K562 (cell line): ENCODE measurements around the gene SLC4A4.

Source experiments
- ELF2 ChIP-seq: fragments of 250-450 bp; sonication (Bioruptor Pico); IDR thresholded peaks from 2 replicates; pipeline ENCODE4 v1.5.0; 2021; ENCODE audit warnings: mild to moderate bottlenecking
- ELF4 ChIP-seq: fragments of 450-650 bp; formaldehyde crosslinking; IDR thresholded peaks from 2 replicates; pipeline ENCODE4 v1.4.0; 2022; ENCODE audit warnings: missing genetic modification characterization
- IRF1 ChIP-seq: sonication (generic); formaldehyde crosslinking; IDR thresholded peaks from 2 replicates; pipeline ENCODE4 v1.8.0; 2022; ENCODE audit warnings: missing genetic modification reagents, mild to moderate bottlenecking, borderline replicate concordance
- REST ChIP-seq, 2 experiments: fragments of 450-650 bp; formaldehyde crosslinking in 1 of 2; IDR thresholded peaks; 2 replicates each; pipeline versions ENCODE4 v1.4.0 to v1.6.1; 2014 to 2020; ENCODE audit warnings: mild to moderate bottlenecking in 2 of 2, borderline replicate concordance in 1 of 2, low read depth in 1 of 2

- TF ChIP-seq REST (IDR thresholded peaks at IDR 0.05; ENCODE audit: borderline replicate concordance), result no peak
- no peak for TF ChIP-seq REST (CRISPR knock-in tag; IDR thresholded peaks at IDR 0.05; ENCODE audit: low read depth)
- no peak for TF ChIP-seq IRF1 (CRISPR knock-in tag)
- no peak for TF ChIP-seq ELF2 (CRISPR knock-in tag)
- no peak for TF ChIP-seq ELF4 (CRISPR knock-in tag)
Measured at GRCh38 chr4:71368906-71369305, 30.1 kb downstream of the SLC4A4 start.
